Non-pigmented ciliary epithelial cell (primary cell): ENCODE measurements around the gene MTMR12.

Experiments used
- DNase-seq: peaks from one replicate; pipeline ENCODE4 v3.0.0-alpha.2; 2010; ENCODE audit warnings: low read depth

MTMR12 gene

GRCh38 chr5:32190095-32190494 is 122.6 kb downstream of the MTMR12 start:
- no peak for DNase-seq

DNA sequence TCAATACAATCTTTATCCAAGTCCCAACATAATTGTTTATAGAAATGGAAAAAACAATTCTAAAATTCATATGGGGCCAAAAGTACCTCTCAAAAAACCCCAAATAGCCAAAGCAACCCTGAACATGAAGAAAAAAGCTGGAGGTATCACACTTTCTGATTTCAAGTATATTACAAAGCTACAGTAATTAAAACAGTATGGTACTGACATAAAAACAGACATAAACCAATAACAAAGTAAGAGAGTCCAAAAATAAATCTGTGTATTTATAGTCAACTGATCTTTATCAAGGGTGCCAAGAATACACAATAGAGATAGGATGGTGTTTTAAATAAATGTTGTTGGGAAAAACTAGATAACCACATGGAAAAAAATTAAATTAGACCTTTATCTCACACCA is 125.1 kb downstream of the MTMR12 start:
- no peak for DNase-seq

DNA sequence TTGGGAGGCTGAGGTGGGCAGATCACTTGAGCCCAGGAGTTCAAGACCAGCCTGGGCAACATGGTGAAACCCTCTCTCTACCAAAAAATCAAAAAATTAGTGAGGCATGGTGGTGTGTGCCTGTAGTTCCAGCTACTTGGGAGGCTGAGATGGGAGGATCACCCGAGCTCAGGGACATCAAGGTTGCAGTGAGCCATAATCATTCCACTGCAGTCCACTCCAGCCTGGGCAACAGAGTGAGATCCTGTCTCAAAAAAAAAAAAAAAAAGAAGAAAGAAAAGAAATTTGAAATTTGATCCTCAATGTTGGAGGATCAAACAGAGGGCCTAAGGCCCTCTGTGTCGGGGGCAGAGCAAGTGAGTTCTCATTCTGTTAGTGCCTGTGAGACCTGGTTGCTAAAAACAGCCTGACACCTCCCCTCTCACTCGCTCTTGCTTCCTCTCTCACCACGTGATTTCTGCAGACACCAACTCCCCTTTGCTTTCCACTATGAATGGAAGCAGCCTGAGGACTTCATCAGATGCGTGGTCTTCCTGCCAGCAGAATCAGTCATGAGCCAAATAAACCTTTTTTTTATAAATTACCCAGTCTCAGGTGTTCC is 130.2 kb downstream of the MTMR12 start:
- no peak for DNase-seq
